ENCODE results near the gene WIPI1.
"Not testable (repeated sequence)": the region's sequence is repeated elsewhere in the genome, so short reads cannot be mapped to it uniquely, and the experiment has no call there.

Gene WIPI1

DNA sequence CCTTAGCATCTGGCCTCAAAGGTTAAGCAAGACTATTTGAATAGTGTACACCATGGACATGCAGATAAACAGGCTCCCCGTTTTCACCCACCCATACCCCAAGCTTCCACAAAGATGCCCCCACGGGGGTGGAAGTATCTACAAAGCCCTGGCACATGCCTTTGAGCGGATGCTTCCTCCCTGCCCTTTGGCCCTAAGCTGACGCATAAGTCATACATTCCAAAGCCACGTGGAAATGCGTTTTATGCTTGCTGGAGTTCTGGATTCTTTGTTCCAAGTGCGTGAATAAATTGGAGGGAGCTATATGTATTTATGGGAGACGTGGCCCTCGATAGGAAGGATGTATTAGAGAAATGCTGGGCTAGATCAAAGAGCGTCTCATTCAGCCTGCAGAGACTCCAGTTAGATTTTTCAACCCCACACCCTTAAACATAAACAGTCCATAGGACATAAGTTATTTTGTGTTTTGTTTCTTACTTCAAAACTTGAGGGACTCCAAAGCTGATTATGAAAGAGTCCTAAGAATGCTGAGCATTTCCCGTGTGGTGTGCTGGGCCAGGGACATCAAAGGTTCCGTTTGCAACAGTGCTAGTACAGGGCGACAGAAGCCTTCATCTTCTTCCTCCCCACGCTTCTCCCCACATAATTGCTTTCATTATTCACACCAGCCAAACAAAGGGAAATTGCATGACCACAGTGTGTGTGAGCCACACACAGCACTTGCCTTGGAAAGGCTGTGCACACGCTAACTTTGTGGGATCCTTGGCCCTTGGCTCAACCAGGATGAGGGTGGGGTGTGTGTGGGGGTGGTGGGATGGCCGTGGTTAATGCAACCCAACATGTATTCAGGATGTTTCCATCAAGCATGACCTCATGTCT, 73.6 kb downstream of the WIPI1 start:
- peak in 1 of 5 donors; percentile 55 for DNase-seq

DNA sequence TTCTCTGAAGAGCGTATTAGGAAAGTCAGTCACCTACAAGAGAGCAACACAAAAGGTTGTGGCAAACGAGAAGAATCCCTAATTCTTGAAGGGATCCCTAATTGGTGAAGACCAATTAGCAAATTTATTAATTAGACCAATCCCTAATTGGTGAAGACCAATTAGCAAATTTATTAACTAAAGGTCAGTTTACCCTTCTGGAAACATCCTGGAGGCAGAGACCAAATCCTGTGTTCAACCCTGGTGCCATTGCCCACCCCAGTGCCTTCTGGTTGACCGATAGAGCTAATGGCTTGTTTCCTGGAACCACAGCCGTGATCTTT, 74.2 kb downstream of the WIPI1 start:
- no peak for DNase-seq

DNA sequence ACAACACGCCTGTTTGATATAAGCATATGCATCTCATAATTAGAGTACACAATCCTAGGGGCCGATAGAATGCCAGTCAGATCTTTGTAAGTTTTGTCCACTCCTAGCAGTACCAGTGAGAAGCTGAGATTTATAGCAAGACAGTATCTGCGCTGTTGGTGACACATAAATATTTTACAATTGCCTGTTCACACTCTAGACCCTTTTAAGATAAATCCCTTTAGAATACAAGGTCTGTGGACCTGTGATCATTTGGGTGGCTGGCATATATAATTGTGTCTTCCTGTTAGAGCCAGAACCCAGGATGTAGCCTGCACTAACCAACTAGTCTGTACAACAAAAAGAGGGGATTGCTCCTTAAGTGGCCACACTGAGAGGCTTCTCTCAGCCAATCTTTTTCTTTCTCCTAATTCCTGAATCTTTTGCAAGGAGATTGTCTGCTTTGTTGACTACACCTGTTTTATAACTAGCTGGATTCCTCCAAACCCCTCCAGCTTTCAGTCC, 74.7 kb downstream of the WIPI1 start:
- no peak for DNase-seq

DNA sequence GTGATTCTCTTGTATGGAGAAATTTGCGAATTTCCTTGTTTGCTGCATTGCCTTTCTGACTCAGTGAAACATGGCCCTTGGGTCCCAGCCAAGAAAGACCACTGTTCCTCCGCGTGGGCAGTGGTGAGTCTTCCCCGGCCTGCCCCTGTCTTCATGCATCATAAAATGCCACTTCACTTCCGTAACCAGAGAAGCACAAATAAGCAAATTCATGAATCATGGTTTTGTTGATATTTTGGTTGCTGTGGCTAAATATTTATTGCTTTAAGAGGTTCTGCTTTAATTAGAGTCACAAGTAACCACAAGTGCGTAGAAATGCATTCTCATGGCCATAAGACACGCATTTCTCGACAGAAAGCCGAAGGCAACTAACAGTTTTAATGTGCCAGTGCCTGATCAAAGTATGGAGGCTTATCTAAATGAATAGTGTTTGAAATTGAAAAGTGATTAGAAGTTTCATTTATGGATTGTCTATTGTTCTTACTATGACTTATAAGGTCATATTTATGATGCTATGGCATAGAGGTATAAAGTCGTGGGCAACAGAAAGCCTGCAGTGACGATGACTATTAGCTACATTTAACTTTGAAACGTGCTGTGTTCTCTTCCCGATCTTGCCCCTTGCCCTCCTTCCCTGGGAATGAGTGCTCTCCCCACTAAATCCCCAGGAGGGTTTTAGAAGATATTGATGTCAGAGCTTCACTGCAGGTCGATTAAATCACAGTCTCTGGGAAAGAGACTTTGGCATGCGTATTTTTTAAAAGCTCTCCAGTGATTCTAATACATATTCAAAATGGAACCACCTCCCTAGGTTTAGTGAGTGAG, 76.0 kb downstream of the WIPI1 start:
- DNase-seq: no peak

DNA sequence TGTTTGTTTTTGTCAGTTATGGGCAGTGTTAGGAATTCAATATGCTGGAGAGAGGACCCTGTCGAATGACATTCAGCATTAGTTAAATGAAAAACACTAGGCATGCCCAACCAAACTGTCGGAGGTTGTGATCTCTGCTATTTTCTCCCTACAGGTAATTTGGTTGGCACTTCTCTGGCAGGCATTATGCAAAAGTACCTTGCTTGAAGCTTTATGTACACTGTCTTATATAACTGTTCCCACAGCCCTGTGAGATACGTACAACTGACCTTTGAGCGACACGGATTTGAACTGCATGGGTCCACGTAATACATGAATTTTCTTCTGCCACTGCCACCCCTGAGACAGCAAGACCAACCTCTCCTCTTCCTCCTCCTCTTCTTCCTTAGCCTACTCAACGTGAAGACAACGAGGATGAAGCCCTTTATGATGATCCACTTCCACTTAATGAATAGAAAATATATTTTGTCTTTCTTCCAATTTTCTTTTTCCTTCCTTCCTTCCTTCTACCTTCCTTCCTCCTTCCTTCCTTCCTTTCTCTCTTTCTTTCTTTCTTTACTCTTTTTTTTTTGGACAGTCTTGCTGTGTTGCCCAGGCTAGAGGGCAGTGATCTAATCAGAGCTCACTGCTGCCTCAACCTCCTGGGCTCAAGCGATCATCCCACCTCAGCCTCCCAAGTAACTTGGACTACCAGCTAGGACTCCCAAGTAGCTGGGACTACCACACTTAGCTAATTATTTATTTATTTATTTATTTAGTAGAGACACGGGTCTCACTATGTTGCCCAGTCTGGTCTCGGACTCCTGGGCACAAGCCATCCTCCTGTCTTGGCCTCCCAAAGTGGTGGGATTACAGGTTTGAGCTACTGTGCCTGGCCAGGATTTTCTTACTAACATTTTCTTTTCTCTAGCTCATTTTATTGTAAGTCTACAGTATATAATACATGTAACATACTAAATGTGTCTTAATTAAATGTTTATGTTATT, 77.3 kb downstream of the WIPI1 start:
- DNase-seq: no peak

DNA sequence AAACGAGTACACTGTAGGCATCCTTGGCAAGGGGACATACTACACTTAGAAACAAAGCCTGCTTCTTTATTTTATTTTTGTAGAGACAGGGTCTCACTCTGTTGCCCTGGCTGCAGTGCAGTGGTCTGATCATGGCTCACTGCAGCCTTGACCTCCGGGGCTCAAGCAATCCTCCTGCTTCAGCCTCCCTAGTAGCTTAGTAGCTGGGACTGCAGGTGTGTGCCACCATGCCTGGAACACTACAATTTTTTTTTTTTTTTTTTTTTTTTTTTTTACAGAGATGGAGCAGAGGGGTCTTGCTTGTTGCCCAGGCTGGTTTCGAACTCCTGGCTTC, 78.2 kb downstream of the WIPI1 start:
- no peak for DNase-seq

DNA sequence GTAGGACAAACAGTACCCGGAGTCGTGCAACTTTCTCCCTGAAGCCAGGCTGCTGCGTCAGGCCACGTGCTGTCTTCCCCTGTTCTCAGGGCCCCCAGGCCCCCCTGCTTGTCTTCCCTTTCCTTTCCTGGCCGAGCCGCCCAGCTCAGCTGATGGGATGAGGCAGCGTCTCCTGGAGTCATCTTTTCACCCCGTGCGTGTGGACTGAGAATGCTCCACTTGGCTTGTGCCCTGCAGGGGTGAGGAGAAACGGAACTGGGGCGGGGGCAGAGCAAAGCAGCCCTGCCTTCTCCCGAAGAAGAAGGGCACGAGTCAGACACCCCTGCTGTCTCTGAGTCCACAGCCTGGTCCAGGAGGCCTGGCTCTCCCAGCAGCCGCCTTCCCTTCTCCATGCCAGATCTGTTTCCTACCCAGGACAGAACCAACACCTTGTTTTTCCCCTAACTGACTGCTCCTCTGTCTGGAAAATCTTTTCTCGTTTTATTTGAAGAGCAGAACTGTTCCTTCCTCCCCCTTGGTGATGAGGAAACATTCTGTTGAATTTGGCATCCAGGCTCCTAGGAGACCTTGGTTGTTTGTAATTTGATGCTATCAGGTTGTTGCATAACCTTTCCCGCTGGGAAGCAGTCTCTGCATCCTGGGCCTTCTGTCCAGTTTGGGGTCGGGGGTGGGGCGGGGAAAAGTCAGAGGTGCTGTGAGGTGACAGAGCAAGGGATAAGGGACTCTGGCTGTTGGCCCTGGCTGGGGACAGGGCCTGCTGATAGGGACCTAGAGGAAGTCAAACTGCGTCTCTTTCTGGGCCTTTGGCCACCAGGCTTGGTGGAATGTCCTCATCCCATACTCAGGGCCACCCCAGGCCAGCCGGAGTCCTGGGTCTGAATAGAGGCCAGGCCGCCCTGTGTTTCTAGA, 78.8 kb downstream of the WIPI1 start:
- no peak for DNase-seq

DNA sequence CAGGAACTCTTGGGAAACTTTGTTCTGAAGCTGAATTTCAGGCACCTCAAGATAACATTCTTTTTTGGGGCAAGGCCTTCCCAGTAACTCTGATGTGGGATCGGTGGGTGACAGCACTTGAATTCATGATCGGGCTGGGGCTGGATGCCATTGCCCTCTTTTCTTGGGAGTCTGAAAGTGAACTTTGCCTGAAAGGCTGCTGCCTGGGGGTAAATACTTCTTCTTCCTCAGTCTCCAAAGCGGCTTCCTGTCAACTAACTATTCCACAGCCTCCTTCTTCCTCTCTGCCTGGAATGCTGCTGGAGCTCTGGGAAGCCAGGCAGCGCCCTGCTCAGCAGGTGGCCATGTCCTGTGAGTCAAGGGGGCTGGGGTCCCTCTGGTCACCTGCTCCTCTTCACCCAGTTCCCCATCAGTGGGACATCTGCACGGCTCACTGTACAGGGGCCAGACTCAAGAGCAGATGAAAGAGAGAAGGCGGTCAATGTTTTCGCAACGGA, 79.5 kb downstream of the WIPI1 start:
- no peak for DNase-seq

DNA sequence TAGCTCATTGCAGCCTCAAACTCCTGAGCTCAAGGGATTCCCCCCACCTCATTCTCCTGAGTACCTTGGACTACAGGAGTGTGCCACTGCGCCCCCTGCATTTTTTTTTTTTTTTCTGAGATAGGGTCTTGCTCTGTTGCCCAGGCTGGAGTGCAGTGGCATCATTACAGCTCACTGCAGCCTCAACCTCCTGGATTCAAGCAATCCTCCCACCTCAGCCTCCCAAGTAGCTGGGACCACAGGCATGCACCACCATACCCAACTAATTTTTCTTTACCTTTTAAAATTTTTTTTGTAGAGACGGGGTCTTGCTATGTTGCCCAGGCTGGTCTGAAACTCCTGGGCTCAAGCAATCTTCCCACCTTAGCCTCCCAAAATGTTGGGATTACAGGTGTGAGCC, 81.1 kb downstream of the WIPI1 start:
- DNase-seq: not testable (repeated sequence)

DNA sequence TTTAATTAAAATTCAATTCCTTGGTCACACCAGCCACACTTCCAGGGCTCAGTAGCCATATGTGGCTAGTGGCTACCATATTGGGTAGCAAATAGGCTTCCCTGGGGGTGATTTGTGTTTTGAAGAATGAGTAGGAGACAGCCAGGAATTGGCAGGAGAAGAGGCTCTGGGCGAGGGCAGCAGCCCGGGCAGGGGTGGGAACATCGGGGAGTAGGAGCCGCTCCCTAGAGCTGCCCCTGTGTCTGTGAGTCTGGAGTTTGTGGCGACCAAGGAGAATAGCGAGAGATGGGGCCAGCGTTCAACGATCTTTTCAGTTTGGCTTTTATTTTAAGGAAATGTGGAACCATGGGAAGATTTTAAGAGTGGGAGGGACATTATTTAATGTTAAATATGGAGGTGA, 81.7 kb downstream of the WIPI1 start:
- no peak for DNase-seq
